Measurements from ENCODE around the gene MELTF.

DNA sequence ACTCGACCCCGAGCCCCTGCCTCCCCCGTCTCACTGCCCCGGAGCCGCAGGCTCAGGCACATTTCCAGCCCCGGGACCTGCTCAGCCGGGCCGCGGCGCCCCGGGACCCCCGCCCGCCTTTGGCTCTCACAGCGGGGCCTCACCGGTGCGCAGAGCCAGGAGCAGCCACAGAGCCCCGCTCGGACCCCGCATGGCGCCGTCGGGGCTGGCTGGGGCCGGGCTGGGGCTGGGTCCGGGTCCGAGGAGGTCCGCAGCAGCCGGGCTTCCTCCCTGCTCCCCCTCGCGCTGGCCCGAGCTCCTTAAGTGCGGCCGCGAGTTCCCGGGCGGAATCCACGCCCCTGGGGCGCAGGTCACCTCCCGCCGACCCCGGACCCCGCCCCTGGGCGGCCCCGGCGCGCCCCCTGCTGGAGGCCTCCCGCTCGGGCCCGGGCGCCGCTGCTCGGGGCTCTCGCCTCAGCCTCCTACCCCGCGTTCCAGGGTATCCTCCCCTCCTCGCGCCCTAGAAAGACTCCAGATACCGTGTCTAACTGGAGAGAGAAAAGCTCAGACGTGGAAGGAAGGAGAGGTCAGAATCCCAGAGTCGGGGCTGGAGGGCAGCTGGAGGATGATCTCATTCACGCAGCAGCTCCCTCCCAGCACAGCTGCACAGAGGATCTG, at the start of gene MELTF:
- no peak for TF ChIP-seq EZH2phosphoT487 (IDR thresholded peaks at IDR 0.05; ENCODE audit: borderline replicate concordance)
- TF ChIP-seq, protein P1, sequence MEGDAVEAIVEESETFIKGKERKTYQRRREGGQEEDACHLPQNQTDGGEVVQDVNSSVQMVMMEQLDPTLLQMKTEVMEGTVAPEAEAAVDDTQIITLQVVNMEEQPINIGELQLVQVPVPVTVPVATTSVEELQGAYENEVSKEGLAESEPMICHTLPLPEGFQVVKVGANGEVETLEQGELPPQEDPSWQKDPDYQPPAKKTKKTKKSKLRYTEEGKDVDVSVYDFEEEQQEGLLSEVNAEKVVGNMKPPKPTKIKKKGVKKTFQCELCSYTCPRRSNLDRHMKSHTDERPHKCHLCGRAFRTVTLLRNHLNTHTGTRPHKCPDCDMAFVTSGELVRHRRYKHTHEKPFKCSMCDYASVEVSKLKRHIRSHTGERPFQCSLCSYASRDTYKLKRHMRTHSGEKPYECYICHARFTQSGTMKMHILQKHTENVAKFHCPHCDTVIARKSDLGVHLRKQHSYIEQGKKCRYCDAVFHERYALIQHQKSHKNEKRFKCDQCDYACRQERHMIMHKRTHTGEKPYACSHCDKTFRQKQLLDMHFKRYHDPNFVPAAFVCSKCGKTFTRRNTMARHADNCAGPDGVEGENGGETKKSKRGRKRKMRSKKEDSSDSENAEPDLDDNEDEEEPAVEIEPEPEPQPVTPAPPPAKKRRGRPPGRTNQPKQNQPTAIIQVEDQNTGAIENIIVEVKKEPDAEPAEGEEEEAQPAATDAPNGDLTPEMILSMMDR (conservative IDR thresholded peaks at IDR 0.05; ENCODE audit: low read length): peak; percentile 77
